Neural progenitor cell (in vitro differentiated cells): ENCODE data around the gene ADM5.

Experiments used
- CTCF ChIP-seq: fragments of 200-600 bp; sonication (generic); IDR thresholded peaks from 2 replicates; pipeline ENCODE4 v1.5.1; 2017; ENCODE audit warnings: antibody characterized with exemption, mild to moderate bottlenecking
- EZH2 ChIP-seq: fragments of 200-600 bp; sonication (generic); IDR thresholded peaks from 2 replicates; pipeline ENCODE4 v1.6.1; 2017; ENCODE audit warnings: antibody characterized with exemption, mild to moderate bottlenecking, moderate library complexity
- EZH2phosphoT487 ChIP-seq: fragments of 200-600 bp; sonication (generic); IDR thresholded peaks from 2 replicates; pipeline ENCODE4 v1.6.1; 2017; ENCODE audit warnings: antibody characterized with exemption

- no peak for TF ChIP-seq CTCF
- TF ChIP-seq EZH2 = no peak
- TF ChIP-seq EZH2phosphoT487 = no peak
These were observed 16.5 kb downstream of the ADM5 start for GRCh38 chr19:49705919-49706318.
